HEK293 (cell line): ENCODE measurements around the gene H2BK1.

Experiments
- CTCF ChIA-PET: fragments of 350-600 bp; formaldehyde crosslinking; extraction: SDS; loops from one replicate; lab custom pipeline; 2021; ENCODE audit warnings: antibody characterized with exemption; lab: Yijun Ruan, JAX
- POLR2A ChIA-PET: fragments of 300-600 bp; formaldehyde crosslinking; extraction: SDS; loops from one replicate; lab custom pipeline; 2020; ENCODE audit warnings: antibody characterized with exemption, inconsistent platforms; lab: Yijun Ruan, JAX
- H3K27ac ChIP-seq: fragments of 200-500 bp; sonication (Bioruptor generic); 2 replicates; pipeline ENCODE4 v1.5.1; 2014; ENCODE audit warnings: low read depth, low read length, control low read depth, inconsistent platforms; ENCODE audit errors: extremely low read depth
- H3K36me3 ChIP-seq, 2 experiments: fragments of 200-500 bp in 1 of 2; sonication (Bioruptor generic) in 1 of 2; 1 replicate in 1 of 2; 2 replicates in 1 of 2; pipeline ENCODE4 v1.5.1; 2014 to 2017; ENCODE audit warnings: inconsistent platforms in 2 of 2, low read length in 2 of 2; ENCODE audit not compliant: control insufficient read depth in 2 of 2, insufficient read depth in 1 of 2
- H3K4me1 ChIP-seq: fragments of 200-500 bp; sonication (Bioruptor generic); 2 replicates; pipeline ENCODE4 v1.5.1; 2014; ENCODE audit warnings: mild to moderate bottlenecking, low read length, inconsistent platforms; ENCODE audit not compliant: control insufficient read depth, insufficient read depth
- H3K4me3 ChIP-seq: 2 replicates; pipeline ENCODE4 v1.5.1; 2011; ENCODE audit warnings: low read depth, mild to moderate bottlenecking, control low read depth, low read length, moderate library complexity
- H3K9me3 ChIP-seq: fragments of 200-500 bp; sonication (Bioruptor generic); 2 replicates; pipeline ENCODE4 v1.5.1; 2014; ENCODE audit warnings: low read depth, low read length, inconsistent platforms; ENCODE audit not compliant: control insufficient read depth, insufficient read depth
- GLIS1 ChIP-seq: fragments of 450-650 bp; formaldehyde crosslinking; IDR thresholded peaks from 2 replicates; pipeline ENCODE4 v1.5.1; 2016; ENCODE audit warnings: missing biosample characterization, missing genetic modification characterization
- HOXA7 ChIP-seq: sonication (generic); formaldehyde crosslinking; IDR thresholded peaks from 2 replicates; pipeline ENCODE4 v1.8.1; 2022; ENCODE audit warnings: missing genetic modification reagents, borderline replicate concordance
- REST ChIP-seq: fragments of 450-650 bp; formaldehyde crosslinking; IDR thresholded peaks from 2 replicates; pipeline ENCODE4 v1.5.1; 2016; ENCODE audit warnings: missing biosample characterization, missing genetic modification characterization
- SP3 ChIP-seq: fragments of 450-650 bp; formaldehyde crosslinking; IDR thresholded peaks from 2 replicates; pipeline ENCODE4 v1.5.1; 2016; ENCODE audit warnings: missing biosample characterization, missing genetic modification characterization
- TSHZ1 ChIP-seq: fragments of 450-650 bp; formaldehyde crosslinking; IDR thresholded peaks from 2 replicates; pipeline ENCODE4 v1.5.1; 2016; ENCODE audit warnings: missing biosample characterization, missing genetic modification characterization, borderline replicate concordance
- ZFP41 ChIP-seq: fragments of 450-650 bp; formaldehyde crosslinking; IDR thresholded peaks from 2 replicates; pipeline ENCODE4 v1.5.1; 2016; ENCODE audit warnings: missing biosample characterization, missing genetic modification characterization, borderline replicate concordance
- ZNF274 ChIP-seq, 2 experiments: fragments of 200-500 bp in 1 of 2; fragments of 450-650 bp in 1 of 2; sonication (Bioruptor generic) in 1 of 2; formaldehyde crosslinking in 1 of 2; IDR thresholded peaks; 2 replicates each; pipeline versions ENCODE4 v1.5.1 to v1.6.1; 2014 to 2016; ENCODE audit warnings: borderline replicate concordance in 1 of 2, inconsistent platforms in 1 of 2, low read length in 1 of 2, missing biosample characterization in 1 of 2, missing genetic modification characterization in 1 of 2
- ZNF394 ChIP-seq: fragments of 450-650 bp; formaldehyde crosslinking; IDR thresholded peaks from 2 replicates; pipeline ENCODE4 v1.5.1; 2016; ENCODE audit warnings: missing biosample characterization, missing genetic modification characterization, mild to moderate bottlenecking, moderate library complexity, borderline replicate concordance
- ZNF610 ChIP-seq: fragments of 450-650 bp; formaldehyde crosslinking; IDR thresholded peaks from 2 replicates; pipeline ENCODE4 v1.5.1; 2016; ENCODE audit warnings: missing biosample characterization, missing genetic modification characterization, borderline replicate concordance
- ZNF629 ChIP-seq: fragments of 450-650 bp; formaldehyde crosslinking; IDR thresholded peaks from 2 replicates; pipeline ENCODE4 v1.5.1; 2017; ENCODE audit warnings: missing biosample characterization, missing genetic modification characterization
- ZNF639 ChIP-seq: fragments of 450-650 bp; formaldehyde crosslinking; IDR thresholded peaks from 2 replicates; pipeline ENCODE4 v1.5.1; 2016; ENCODE audit warnings: missing biosample characterization, missing genetic modification characterization
- ZNF654 ChIP-seq: fragments of 450-650 bp; formaldehyde crosslinking; IDR thresholded peaks from 2 replicates; pipeline ENCODE4 v1.5.1; 2016; ENCODE audit warnings: low read depth, missing biosample characterization, missing genetic modification characterization
- TF ChIP-seq, protein P1 (sequence below): fragments of 450-650 bp; formaldehyde crosslinking; IDR thresholded peaks from 2 replicates; pipeline ENCODE4 v1.5.1; 2017; ENCODE audit warnings: missing biosample characterization, missing genetic modification characterization
- TF ChIP-seq, protein P2 (sequence below): fragments of 450-650 bp; formaldehyde crosslinking; optimal IDR thresholded peaks from 2 replicates; pipeline ENCODE3; 2016; ENCODE audit warnings: missing biosample characterization, mild to moderate bottlenecking, missing genetic modification characterization

The H2BK1 gene

DNA sequence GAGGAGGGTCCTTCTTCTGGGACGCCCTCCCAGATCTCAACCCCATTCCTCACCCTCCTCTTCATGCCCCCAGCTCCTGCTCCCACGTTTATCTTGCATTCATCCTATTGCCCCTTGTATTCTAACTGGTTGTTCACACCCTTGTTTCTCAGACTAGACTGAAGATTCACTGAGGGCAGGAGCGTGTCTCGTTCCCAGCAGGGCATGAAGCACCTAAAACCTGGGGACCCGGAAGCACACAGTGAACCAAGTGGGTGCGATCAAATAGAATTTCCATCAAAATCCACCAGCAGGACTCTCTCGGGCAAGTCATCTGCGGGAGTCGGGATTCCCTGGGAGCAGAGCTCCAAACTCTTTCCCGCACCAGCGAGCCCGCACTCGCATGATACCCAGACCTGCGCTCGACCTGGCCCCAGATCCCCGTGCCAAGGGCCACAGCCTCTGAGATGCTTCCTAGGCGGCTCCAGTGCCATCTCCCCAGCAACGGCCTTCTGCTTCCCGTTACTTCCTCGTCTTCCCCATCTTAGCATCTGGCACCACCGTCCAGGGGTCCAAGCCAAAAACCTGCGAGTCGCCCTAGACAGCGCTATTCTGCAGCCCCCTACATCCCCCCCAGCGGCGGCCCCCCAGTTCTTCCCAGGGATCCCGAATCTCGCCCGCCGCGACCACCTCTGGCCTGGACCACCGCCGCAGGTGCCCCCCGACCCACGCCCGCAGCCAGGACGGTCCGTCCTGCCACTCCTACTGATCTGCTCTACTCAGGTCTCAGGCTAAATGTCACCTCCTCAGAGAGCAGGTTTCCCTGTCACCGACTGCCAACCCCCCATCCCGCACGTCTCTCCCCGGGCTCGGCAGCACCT is 36.7 kb downstream of the H2BK1 start:
- H3K4me1 ChIP-seq: no peaks in the 10 kb centered on the region
- ChIA-PET CTCF (interaction anchor here (0.7 to 1.2 kb wide), 5 partner anchors 17 to 142 kb away, joined by 4 to 6 read pairs (median 5); no protein-coding TSS in a partner anchor), POLR2A (no interaction called here)
- H3K9me3 ChIP-seq: no peaks in the 10 kb centered on the region
- TF ChIP-seq SP3 (tag by site-specific recombination): no peak
- no peak for TF ChIP-seq HOXA7 (CRISPR knock-in tag)
- TF ChIP-seq ZNF610 (tag by site-specific recombination): no peak
- TF ChIP-seq ZNF274 (IDR thresholded peaks at IDR 0.05; ENCODE audit: low read length): no peak
- no peak for TF ChIP-seq ZNF274 (tag by site-specific recombination; IDR thresholded peaks at IDR 0.05; ENCODE audit: borderline replicate concordance)
- TF ChIP-seq TSHZ1 (tag by site-specific recombination): no peak
- TF ChIP-seq, protein P1, sequence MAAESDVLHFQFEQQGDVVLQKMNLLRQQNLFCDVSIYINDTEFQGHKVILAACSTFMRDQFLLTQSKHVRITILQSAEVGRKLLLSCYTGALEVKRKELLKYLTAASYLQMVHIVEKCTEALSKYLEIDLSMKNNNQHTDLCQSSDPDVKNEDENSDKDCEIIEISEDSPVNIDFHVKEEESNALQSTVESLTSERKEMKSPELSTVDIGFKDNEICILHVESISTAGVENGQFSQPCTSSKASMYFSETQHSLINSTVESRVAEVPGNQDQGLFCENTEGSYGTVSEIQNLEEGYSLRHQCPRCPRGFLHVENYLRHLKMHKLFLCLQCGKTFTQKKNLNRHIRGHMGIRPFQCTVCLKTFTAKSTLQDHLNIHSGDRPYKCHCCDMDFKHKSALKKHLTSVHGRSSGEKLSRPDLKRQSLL (tag by site-specific recombination): no peak
- no peak overlapping the region for H3K4me3 ChIP-seq
- no peak overlapping the region for H3K27ac ChIP-seq
- no peaks in the 10 kb centered on the region for H3K36me3 ChIP-seq

DNA sequence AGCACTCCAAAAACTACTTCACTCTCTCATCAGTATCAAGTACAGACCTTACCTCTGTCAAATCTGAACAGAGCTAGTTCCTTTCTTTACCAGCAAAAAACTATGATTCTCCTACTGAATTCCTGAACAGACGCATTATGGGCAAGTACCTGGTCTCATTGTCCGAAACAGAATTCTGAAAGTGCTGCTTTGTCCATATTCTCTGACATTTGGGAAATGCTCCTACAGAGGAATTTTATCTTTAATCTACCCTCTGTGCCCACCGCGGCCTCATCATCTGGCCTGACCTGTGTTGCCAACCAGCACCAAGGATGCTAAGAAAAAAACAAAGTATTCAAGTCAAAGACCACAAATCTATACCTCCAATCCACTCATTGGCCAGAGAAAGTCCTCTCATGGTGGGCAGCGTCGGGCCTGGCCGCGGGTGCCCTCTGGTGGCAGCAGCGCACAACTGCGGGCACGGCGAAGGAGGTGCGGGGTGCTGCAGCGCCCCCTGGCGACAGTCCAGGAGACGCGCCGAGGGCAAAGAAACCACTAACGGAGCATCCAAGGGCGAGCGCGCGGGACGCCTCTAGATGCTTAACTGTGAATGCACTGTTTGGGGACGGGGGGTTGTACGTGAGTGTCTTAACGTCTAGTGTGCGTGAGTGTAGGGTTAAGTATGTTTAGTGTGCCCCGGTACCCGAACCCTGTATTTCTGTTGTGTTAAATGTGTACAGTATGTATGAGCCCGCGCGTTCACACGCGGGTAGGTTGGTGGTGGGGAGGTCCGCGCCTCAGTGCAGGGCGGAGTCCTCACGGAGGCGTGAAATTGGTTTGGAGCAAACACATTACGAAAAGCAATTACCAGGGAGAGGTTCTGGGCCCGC is 37.8 kb downstream of the H2BK1 start:
- Histone ChIP-seq H3K4me3 (no peak overlapping the region), H3K9me3 (no peaks in the 10 kb centered on the region), H3K27ac (no peak overlapping the region), H3K4me1 (no peaks in the 10 kb centered on the region), H3K36me3 (no peaks in the 10 kb centered on the region)
- POLR2A ChIA-PET: no interaction called here
- CTCF ChIA-PET: interaction anchor here (0.6 to 1.2 kb wide), 31 partner anchors 9 to 1568 kb away, joined by 3 to 12 read pairs (median 5); partner anchors contain the start of genes ABCF2 and CHPF2
- peak; percentile 95 for TF ChIP-seq ZNF654 (tag by site-specific recombination)
- peak; percentile 47; the same call in 1 of the 2 replicates for TF ChIP-seq ZNF394 (tag by site-specific recombination)
- TF ChIP-seq, protein P2, sequence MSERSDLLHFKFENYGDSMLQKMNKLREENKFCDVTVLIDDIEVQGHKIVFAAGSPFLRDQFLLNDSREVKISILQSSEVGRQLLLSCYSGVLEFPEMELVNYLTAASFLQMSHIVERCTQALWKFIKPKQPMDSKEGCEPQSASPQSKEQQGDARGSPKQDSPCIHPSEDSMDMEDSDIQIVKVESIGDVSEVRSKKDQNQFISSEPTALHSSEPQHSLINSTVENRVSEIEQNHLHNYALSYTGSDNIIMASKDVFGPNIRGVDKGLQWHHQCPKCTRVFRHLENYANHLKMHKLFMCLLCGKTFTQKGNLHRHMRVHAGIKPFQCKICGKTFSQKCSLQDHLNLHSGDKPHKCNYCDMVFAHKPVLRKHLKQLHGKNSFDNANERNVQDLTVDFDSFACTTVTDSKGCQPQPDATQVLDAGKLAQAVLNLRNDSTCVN (tag by site-specific recombination): peak; percentile 48
- TF ChIP-seq ZNF639 (tag by site-specific recombination): peak; percentile 76; the same call in 1 of the 2 replicates
- 0 out of 2 replicates have a peak, but pooled peaks have one; percentile 18 for TF ChIP-seq GLIS1 (tag by site-specific recombination)
- no peak for TF ChIP-seq ZFP41 (tag by site-specific recombination)
- TF ChIP-seq REST (tag by site-specific recombination): no peak
- peak; percentile 56; the same call in 1 of the 2 replicates for TF ChIP-seq ZNF629 (tag by site-specific recombination)
